Spleen (tissue), 7 donors: Measurements from ENCODE around the gene KIF6.

Experiments
- POLR2A ChIP-seq, 3 donors: fragments of 450-650 bp; IDR thresholded peaks; one replicate each; pipeline ENCODE4 v1.5.1; 2017; ENCODE audit warnings: antibody characterized with exemption in 3 of 3, mild to moderate bottlenecking in 1 of 3
- POLR2AphosphoS5 ChIP-seq, 3 donors: sonication (generic); formaldehyde crosslinking; IDR thresholded peaks; one replicate each; pipeline ENCODE4 v1.5.1; 2017; ENCODE audit warnings: antibody characterized with exemption in 3 of 3
- TF ChIP-seq, protein P1 (sequence below), 11 experiments: fragments of 200-600 bp in 7 of 11; fragments of 450-650 bp in 4 of 11; sonication (generic) in 4 of 11; IDR thresholded peaks in 8 of 11; conservative IDR thresholded peaks in 3 of 11; 1 replicate in 7 of 11; 2 replicates in 4 of 11; pipeline versions ENCODE4 v1.4.0 to v1.8.0; 2016 to 2021; ENCODE audit warnings: antibody characterized with exemption in 11 of 11, inconsistent platforms in 4 of 11, mild to moderate bottlenecking in 1 of 11
- donor health status: DM: no; HTN: no; CAD: no; lungs with moderate emphysema.
- donor health status: DM: no; HTN: no; CAD: no.
- donor health status: DM: no; HTN: no; CAD: no.

GRCh38 chr6:39670519-39670918 is 54.7 kb downstream of the KIF6 start:
- TF ChIP-seq, protein P1, sequence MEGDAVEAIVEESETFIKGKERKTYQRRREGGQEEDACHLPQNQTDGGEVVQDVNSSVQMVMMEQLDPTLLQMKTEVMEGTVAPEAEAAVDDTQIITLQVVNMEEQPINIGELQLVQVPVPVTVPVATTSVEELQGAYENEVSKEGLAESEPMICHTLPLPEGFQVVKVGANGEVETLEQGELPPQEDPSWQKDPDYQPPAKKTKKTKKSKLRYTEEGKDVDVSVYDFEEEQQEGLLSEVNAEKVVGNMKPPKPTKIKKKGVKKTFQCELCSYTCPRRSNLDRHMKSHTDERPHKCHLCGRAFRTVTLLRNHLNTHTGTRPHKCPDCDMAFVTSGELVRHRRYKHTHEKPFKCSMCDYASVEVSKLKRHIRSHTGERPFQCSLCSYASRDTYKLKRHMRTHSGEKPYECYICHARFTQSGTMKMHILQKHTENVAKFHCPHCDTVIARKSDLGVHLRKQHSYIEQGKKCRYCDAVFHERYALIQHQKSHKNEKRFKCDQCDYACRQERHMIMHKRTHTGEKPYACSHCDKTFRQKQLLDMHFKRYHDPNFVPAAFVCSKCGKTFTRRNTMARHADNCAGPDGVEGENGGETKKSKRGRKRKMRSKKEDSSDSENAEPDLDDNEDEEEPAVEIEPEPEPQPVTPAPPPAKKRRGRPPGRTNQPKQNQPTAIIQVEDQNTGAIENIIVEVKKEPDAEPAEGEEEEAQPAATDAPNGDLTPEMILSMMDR (IDR thresholded peaks at IDR 0.05 in 8 of 11, conservative IDR thresholded peaks at IDR 0.05 in 3 of 11), result no peak
- TF ChIP-seq POLR2AphosphoS5 (IDR thresholded peaks at IDR 0.05) (no peak), POLR2A (IDR thresholded peaks at IDR 0.05) (no peak)
